HG03378 (cell line): ENCODE measurements around the gene TF.
"Not testable (repeated sequence)": the region's sequence is repeated elsewhere in the genome, so short reads cannot be mapped to it uniquely, and the experiment has no call there.

Source experiments
- ATAC-seq: cut with Tn5 transposase; IDR thresholded peaks from one replicate; pipeline ENCODE4 v1.9.1; 2021; ENCODE audit warnings: mild to moderate bottlenecking, moderate library complexity; ENCODE audit not compliant: unreplicated experiment

The TF gene

DNA sequence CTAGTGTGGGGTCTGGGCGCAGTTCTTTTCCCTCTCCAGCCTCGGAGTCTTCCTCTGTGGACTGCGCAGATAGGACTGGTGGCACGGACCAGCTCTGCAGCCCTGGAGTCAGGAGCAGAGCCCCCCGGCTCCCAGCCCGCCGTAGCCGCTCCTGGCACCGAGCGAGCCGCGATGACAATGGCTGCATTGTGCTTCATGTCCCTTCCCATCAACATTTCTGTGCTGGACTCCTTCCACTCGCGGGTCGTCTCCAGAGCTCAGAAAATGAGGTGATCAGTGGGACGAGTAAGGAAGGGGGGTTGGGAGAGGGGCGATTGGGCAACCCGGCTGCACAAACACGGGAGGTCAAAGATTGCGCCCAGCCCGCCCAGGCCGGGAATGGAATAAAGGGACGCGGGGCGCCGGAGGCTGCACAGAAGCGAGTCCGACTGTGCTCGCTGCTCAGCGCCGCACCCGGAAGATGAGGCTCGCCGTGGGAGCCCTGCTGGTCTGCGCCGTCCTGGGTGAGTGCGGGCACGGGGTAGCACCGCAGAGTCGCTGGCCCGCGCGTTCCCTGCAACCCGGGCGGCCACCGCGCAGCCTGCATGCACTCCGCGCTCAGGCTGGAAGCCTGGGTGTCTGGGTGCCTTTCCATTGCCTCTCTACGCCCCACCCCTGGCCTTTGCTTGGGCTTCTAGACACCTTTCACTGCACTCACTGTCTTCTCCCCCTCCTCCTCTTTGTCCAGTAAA is at the start of gene TF:
TSS of gene TF (plus strand) at position 413 of the 731 bp plus-strand sequence. CDS start at position 461, 48 bp downstream.
- no peak for ATAC-seq

DNA sequence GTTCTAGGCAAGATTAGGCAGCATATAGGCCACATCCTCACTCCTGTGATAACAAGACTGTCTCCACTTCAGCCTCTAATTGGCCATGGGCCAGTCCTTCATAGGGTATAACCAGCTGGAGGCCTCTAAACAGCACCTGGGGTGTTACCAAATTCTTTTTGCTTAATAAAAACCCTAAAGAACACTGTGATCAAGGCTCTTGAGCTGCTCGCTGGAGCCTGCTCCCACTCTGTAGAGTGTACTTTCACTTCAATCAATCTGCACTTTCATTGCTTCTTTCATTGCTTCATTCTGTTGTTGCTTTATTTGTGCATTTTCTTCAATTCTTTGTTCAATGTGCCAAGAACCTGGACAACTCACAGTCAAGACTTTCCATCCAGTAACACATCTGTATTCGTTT is 48.2 kb upstream of the TF start:
- no peak for ATAC-seq

DNA sequence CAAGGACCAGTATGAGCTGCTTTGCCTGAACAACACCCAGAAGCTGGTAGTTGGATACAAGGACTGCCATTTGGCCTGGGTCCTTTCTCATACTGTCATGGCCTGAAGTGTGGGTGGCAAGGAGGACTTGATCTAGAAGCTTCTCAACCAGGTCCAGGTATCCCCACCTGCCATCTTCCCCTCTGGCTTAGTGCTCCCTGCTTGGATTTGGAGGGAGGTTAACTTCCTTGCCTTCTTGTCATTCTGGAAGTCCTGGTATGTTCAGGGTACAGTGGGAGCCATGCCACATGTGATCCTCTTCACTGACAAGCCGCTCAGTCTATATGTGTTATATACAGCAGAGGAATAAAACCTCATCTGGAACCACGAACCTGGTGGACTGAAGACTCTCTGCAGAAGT is 46.7 kb upstream of the TF start:
- no peak for ATAC-seq

DNA sequence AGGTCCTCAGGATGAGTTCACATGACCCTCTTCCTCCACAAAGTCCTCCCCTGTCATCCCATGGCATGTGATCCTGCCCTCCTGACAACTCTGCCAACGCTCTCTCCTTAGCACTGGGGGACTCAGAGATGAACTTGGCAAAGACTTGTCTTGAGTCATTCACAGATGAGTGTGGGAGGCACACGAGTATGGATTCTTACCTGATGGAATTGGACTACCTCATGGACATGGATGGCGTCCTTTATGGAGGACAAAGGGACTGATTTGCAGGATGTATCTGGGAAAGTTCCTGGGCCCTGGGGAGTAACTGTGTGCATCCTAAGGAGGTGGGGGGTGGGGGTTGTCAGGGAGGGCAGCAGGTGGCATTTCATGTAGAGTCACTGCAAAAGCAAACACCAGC is 46.3 kb upstream of the TF start:
- ATAC-seq: no peak

DNA sequence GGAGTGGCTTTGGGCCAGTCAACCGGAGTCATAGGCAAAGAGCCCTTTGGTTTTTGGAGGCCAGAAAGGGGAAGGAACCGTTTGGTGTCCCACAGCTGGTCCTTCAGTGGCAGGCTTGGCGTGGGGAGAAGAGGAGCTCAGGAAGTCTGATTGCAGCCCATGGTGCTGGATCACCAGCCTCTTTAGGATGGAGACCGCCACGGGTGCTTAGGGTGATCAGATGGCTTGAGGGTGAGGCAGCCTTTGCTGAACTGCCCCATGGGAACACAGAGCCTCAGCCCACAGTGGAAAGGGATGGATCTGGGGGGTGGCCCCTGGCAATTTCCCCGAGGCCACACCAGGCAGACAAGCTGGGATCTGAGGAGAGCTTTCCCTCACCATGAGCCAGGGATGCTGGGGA is 45.8 kb upstream of the TF start:
- ATAC-seq: no peak

DNA sequence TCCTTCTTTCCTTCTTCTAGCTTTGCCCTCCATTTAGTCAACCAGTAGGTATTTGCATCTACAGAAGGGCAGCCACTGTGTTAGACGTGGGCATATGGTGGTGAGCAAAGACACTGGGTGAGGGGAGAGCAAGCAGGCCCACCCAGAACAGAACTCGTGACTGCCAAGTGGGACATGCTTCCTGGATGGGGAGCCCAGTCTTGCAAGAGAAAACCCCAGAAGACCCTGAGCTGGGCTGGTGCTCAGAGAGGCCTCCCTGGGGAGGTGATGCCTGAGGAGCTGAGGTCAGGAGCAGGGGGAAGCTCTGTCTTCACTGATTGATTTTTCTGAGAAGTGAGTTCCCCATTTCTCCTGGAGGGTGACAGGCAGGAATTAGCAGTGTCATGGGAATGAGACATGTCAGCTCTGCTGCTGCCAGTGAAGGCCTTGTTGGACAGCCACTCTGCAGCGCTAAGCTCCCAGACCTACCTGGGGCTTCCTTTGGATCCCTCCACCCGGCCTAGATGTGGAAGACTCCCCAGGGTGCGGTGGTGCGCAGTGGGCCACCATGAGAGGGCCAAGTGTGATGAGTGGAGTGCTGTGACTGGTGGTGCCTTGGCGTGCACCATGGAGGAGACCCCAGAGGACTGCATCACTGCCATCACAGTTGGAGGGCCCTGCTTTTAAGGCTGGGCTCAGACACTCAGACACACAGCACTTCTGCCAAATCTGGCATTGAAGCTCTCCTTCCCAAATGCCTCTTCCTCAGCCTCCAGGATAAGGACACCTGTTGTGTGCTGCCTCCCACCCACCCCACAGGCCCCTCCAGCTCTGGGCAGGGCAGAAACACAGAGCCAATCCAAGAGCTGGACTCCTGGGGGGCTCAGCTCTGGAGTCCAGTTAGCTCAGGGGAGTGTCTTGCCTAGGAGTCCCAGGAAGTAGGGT is 44.5 kb upstream of the TF start:
- no peak for ATAC-seq

DNA sequence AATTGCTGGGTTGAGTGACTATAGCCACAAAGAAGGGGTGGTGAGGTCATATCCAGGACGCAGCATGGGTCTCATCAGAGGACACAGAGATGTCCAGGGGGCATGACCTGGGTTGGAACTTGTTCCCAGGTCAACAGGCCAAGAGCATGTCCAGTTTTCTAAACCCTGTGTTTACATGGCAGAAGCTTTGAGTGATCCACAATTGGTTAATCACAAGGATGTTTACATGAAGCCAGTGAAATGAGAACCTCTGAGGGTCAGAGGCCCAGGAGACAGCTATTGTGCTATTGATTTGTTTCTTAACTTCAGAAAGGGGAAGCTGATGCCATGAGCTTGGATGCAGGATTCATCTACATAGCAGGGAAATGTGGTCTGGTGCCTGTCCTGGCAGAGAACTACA is 42.3 kb upstream of the TF start:
- no peak for ATAC-seq

DNA sequence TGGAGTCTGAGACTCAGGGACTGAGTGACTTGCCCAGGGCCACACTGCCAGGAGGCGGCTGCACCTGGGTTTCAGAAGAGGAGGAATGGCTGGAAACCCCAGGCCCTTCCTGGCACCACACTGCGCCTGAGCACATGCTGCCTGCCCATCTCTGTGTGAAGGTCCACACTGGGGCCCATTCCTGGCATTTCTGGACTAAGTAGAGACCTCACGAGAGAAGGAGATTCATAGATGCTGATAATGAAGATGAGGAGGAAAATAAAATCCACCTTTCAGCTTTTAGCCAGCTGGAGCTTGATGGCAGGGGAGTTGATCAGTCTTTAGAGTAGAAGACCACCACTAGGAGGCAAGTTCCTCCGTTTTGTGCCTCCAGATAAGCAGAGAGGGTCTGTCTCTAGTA is 40.2 kb upstream of the TF start:
- ATAC-seq: no peak

DNA sequence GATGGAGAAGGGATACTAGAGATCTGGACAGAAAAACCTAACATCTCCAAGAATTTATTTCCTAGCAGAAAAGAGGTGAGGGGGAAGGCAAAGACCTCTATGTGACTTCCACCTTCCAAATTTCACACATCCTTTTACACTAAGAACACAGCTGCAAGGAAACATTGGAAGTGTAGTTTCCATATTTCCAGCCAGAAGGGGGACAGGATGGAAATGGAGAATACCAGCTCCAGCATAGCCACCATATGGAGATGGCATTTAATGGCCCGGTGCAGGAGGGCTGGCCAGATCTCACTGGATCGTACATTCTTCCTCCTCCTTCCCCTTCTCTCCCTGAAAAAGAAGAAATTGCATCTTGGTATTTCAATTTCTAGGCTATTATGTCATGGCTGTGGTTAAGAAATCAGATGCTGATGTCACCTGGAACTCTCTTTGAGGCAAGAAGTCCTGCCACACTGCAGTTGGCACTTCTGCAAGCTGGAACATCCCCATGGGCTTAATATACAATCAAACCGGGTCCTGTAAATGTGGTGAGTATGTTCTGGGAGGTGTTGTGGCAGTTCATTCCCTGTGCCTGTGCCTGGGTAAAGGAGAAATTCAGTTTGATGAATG is 36.9 kb upstream of the TF start:
- ATAC-seq: no peak

DNA sequence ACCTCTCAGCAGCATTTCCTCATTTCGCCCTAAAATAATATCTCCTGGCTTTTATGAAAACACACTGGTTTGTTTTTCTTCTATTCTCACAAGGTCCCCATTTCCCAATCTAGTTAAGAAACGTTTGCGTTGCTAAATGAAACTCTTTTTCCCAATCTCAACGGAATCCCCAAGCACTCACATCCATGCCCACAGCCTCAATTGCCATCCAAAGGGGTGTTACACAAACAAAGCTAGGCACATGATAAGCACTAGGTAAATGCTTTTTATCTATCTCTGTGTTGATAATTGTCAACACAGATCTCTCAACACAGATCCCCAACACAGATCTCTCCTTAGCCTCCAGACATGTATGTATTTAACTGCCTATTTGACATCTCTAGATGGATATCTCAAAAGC is 35.2 kb upstream of the TF start:
- ATAC-seq: no peak

DNA sequence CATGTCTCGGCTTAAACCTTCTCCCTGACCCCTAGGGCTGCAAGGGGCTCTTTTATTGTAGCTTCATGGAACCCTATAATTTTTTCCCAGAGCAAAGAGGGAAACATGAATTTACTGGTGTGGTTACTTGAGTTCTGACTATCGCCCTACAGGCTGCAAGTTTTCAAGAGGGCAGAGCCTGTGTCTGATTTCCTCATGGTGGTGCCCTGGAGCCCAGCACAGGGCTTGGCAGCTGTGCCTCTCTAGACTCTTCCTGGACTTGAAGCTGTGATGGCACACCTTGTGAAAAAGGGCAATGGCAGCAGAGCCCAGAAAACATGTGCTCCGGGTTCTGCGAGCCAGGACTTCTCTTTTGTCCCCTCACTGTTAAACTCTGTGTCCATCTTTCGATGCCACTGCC is 34.2 kb upstream of the TF start:
- no peak for ATAC-seq

DNA sequence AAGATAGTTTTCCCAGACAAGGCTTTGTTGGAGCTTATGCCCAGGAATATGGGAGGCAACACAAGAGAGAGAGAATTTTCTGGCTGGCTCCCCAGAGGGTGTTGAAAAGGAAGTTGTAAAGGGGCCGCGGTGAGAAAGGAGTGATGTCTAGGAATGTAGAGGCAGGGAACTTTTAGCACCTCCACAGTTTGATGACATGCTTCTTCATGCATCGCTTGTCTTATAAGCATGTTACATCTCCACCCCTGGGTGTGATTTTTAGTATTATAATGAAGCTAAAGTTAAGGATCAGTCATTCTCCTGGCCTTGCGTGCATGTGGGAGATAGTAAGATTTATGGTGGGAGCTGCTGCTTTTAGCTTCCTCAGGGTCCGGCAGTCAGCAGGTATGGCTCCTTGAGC is 32.8 kb upstream of the TF start:
- no peak for ATAC-seq

DNA sequence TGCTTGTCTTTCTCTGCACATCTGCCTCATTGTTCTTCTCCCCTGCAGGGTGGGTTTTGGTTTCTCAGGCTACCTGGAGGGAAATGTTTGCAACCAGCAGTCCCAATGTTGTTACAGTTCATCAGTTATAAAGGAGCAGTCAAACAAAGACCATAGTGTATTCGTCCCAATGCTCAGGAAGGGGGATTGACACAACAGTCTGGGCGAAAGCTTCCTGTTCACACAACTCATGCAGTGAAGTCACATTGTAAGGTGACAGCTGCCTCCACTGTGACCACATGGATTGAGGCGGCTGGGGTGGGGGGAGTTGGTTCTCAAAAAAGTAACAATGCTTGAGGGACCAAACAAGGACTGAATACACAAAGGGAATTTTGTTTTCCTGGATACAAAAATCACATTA is 28.8 kb upstream of the TF start:
- ATAC-seq: no peak

DNA sequence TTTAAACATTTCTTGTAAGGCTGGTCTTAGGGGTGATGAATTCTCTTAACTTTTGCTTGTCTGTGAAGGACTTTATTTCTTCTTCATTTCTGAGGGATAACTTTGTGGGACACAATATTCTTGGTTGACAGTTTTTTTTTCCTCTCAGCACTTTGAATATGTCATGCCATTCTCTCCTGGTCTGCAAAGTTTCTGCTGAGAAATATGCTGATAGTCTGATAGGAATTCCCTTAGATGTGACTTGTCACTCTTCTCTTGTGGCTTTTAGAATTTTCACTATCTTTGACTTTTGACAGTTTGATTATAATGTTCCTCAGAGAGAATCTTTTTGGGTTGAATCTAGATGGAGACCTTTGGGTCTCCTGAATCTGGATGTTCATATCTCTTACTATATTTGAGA is 23.3 kb upstream of the TF start:
- ATAC-seq: no peak

DNA sequence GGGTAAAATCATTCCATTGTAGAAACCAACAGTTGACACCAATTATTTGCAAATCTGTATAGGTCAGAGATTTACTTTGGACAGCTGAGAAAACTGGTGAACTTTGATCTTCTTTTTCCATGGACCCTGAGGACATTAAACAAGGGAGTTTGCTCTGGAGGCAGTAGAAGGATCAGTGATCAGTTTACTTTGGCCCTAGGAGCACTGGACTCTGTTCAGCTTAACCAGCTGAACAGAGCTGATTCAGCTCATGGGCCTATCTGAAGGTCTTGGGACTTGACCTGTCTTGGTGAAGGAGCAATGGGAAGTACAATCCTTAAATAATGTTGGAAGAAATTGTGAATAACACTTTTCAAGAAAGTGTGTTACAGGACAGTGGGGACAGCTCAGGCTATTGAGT is 15.2 kb upstream of the TF start:
- ATAC-seq: no peak

DNA sequence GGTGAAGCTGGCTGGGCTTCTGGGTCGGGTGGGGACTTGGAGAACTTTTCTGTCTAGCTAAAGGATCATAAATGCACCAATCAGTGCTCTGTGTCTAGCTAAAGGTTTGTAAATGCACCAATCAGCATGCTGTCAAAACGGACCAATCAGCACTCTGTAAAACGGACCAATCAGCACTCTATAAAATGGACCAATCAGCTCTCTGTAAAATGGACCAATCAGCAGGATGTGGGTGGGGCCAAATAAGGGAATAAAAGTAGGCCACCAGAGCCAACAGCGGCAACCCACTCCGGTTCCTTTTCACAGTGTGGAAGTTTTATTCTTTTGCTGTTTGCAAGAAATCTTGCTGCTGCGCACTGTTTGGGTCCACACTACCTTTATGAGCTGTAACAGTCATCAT is 14.0 kb upstream of the TF start:
- not testable (repeated sequence) for ATAC-seq

DNA sequence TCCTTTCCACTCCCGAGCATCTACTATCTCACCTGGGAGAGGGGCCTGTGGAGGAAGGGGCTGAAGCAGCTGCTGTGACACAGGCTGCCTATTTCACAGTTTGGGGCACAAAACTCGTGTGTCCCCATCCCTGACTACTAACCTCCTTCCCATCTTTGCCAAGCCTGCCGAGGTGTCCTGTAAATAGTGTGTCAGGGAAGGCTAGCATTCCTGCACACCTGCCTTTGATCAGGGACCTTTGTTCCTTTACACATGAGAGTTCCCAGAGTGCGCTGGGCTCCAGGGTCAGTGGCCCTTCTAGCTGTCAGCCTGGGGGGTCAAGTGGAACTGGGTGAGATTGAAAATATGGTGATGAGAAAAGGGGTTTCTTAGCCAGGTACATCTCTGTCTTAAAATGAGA is 13.0 kb upstream of the TF start:
- no peak for ATAC-seq

DNA sequence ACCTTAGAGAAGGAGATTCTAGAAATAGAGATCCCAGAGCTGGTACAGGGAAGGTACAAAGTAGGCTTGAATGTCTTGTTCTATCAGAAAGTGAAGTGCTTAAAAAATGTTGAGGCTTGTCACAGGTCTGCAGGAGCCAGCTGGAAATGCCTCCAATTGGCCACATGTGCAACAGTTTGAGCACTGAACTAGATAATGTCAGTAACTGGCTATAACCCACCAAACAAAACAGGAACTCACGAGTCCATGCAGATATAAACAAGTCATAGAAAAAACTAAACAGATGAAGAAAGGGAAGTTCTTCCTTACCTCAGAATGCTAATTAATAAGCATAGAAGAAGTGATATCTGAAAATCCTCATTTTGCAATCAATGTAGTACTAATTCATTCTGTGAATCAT is 11.9 kb upstream of the TF start:
- ATAC-seq: no peak

DNA sequence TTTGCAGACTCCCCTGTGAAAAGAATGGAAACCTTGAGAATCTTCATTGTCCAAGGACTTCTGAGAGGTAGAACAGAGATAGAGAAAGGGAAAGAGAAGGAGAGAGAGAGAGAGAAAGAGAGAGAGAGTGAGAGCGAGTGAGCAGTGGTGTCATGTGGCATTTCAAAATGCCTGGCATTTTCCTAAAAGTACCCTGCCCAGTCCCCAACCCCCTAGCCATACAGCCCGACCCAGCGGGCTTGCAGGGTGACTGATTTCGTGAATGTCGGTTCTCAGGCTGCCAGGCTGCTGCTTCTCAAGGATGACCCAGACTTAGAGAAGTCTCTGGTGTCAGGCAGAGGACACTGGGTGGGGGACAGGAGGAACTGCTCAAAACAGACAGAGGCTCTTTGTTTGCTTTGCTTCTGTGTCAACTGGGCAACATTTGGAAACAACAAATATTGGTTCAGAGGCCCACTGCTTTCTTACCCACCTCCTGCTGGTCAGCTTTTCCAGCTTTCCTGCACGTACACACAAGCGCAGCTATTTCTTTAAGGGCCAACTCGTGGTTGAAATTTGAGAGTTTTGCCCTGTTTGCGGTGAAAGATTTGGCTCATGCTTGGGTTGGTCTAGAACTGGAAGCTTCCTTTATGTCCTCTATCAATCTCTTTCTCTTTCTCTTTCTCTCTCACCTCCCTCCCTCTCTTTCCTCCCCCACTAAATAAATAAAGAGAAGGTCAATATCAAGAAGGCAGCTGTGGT is 3.7 kb upstream of the TF start:
- ATAC-seq: no peak

DNA sequence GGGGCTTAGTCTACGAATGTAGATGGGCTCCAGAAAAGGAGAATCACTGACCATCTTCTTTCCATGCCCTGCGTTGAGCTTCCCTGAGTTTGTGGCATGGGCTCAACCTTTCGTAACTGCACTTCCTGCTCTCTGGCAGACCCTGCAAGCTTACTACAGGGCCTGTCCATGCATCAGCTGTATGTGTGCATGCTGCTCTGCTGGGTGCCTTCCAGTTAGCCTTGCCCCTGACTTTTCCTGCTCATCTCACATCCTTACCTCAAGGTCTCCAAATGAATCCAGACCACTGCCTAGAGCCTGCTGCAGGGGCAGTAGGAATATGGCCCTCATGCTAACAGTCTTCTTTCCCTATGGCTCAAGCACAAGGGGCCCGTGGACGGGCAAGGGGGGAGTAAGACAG is 2.0 kb upstream of the TF start:
- ATAC-seq: no peak

DNA sequence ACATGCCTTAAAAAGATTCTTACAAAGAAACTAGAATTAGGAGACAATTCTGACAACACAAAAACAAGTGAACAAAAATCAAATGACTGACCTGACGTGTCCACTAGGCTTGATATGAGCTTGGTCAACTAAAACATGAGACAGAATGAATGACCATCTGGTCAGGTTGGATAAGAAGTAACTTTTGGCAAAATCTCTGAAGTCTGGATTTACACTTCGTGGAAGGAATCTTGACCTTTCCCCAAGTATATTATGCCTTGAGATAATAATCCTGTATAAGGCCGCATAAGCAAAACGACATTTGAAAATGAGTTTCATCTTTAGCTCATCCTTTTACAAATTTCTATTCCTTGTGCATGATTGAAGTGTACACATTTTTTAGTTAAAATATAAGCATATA is 1.1 kb upstream of the TF start:
- no peak for ATAC-seq
